NCI-H2081 treated with DMSO at 0.1 percent for 48 hours (cell line): ENCODE results near the gene ITK.
"Not testable (repeated sequence)": the region's sequence is repeated elsewhere in the genome, so short reads cannot be mapped to it uniquely, and the experiment has no call there.

Experiments
- DNase-seq: peaks from one replicate; lab custom pipeline; 2025; lab: John Stamatoyannopoulos, UW

The ITK gene

GRCh38 chr5:157168286-157168685 lies 12.4 kb upstream of the ITK start:
- DNase-seq = no peak

GRCh38 chr5:157172403-157172802 lies 8.2 kb upstream of the ITK start:
- DNase-seq = no peak

DNA sequence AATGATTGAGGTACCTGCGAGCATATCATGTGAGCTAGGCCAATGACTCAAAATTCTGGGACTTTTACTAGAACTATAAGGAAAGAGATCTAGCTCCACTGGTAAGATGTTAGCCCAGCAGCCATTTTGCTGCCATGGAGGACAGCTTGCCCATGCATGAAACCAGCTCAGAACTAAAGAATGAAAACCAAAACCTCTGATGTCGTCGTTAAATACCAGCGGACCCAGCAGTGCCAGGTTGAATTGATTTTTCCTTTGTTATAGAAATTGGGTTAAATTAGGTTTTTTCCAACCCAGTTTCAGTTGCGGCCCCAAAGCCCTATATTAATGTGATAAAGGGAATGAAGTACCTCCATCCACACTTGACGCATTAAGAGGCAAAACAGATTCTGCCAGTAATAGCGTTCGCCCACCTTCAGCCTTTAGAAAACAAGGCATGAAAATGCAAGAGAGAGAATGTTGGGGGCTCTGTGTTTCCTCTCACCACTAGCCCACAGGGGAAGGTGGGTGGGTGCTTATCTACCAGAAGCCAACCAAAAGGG lies 5.5 kb upstream of the ITK start:
- DNase-seq = no peak

DNA sequence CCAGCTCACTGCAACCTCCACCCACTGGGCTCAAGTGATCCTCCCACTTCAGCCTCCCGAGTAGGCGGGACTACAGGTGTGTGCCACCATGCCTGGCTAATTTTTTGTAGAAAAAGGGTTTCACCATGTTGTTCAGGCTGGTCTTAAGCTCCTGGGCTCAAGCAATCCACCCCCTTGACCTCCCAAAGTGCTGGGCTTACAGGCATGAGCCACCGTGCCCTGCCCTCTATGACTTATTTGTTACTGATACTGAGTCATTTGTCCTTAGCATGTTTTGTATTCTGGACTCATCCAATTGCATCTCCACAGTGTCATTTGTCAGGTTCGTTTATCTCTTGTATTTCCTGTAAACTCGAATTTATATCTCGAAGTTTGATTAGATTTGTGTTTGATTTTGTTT lies 2.7 kb upstream of the ITK start:
- DNase-seq = no peak

DNA sequence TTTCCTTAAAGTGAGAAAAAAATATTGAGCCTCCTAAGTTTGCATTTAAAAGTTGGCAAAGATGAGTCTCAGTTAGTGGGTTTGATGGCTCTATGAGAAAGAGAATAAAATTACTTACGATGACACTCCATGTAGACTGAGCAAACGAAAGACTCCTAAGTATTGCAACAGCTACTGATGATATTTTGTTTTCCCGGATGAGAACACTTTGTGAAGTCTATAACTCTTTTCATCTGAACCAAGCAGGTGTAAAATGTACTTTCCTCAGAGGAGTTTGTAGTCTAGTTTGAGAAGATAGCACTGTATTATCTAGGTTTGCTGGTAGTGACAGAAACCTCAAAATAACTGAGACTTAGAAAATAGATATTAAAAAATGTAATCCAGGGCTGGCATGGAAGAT lies 1.7 kb upstream of the ITK start:
- DNase-seq = no peak

- DNase-seq = no peak
Observed at GRCh38 chr5:157182143-157182757, 1.6 kb downstream of the ITK start.

DNA sequence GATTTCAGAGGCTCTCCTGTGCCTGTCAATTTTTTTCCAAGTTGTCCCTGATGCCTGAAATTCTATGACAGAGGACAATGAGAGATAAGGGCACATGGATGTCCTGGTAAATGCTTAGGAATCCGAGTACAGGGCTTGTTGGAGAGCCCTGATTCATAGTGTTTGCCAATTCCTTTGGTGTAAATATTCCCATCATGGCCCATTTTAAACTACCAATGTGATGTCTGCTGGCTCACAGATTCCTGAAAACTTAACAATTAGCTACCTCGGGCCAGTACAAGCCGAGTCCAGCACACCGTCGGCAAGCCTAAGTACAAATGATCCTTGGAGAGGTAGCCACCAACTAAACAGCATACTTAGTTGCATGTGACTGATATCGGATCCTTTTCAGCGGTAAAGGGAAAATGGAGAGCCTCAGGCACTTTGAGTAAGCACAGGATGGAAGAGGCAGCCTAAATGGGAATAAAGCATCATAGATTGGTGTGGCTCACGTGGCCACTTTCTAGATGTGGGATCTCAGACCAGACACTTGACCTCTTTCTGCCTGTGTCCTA lies 3.6 kb downstream of the ITK start:
- DNase-seq = no peak

DNA sequence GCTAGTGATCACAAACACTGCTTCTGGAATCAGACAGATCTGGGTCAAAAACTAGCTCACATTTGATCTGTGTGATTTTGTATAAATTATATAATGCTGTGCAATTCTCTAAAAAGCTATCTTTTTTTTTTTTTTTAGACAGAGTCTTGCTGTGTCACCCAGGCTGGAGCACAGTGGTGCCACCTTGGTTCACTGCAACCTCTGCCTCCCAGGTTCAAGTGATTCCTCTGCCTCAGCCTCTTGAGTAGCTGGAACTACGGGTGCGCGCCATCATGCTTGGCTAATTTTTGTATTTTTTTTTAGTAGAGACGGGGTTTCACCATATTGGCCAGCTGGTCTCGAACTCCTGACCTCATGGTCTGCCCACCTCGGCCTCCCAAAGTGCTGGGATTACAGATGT lies 4.5 kb downstream of the ITK start:
- not testable (repeated sequence) for DNase-seq

GRCh38 chr5:157186309-157187045 lies 5.8 kb downstream of the ITK start:
- DNase-seq = no peak

- no peak for DNase-seq
Observed at GRCh38 chr5:157187046-157187754, 6.6 kb downstream of the ITK start.

GRCh38 chr5:157188270-157188669 lies 7.6 kb downstream of the ITK start:
- DNase-seq = no peak

DNA sequence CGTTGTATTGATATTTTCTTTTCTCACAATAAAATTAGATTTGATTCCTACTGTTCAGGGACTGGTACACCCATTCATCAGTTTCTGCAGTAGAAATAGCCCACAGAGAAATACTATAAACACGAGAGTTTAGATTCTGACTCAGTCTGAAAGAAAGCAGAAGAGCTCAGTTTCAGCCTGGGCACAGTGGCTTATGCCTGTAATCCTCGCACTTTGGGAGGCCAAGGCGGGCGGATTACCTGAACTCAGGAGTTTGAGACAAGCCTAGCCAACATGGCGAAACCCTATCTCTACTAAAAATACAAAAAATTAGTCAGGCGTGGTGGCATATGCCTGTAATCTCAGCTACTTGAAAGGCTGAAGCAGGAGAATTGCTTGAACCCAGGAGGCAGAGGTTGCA lies 8.6 kb downstream of the ITK start:
- no peak for DNase-seq

DNA sequence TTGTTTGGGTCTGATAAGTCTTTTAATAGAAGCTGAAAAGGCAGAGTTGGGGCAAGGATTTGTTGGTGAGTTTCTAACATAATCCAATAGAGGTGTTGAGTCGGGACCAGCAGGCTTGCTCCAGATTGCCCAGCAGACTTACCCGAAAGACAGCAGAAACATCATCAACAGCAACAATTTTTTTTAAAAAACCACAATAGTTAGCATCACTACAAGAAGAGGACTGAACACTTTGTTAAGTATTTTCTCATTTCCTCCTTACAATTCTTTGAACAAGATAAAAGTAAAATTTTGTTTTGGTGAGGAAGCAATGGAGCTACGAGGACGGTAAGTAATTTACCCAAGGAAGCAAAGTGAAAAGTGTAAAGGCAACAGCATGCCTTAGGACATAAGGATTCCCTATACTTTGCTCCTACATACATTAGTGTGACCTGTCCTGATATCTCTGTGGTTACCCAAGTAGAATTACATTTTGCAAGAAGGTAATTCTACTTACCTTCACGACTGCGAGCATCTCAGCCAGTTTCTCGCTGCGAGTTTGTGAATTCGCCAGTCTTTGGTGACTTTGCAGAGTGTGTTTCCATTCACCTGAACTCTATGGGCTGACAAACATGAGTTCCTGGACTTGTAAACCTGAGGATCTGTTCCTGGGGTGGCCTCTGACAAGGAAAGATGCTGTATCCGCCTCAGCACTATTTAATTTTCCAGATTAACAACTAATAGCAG lies 13.2 kb downstream of the ITK start:
- no peak for DNase-seq

- no peak for DNase-seq
Observed at GRCh38 chr5:157196045-157196444, 15.4 kb downstream of the ITK start.

- DNase-seq = no peak
Observed at GRCh38 chr5:157197086-157197485, 16.4 kb downstream of the ITK start.

DNA sequence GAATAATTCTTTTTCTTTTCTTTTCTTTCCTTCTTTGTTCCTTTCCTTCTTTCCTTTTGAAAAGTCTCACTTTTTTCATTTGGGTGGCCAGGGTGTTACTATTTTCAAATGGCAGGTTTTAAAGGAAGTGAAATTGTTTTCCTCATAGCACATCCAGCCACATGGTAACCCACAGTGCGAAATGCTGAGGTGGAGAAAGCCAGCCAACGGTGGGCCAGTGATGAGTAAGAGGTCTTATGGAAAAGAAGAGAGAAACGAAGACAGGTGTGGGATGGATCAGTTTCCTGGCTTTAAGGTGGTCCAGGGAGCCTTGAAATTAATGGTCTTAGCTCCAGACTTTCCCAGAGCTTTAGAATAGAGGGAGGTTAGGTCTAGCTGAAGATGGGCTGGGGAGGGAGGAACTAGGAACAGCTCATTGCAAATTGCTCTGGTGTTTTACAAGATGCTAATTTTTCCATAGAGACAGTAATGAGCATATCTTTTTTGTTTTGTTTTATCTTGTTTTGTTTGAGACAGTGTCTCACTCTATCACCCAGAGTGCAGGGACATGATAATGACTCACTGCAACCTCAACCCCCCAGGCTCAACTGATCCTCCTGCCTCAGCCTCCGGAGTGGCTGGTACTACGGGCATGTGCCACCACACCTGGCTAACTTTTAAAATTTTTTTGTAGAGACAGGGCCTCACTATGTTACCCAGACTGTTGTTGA lies 17.8 kb downstream of the ITK start:
- DNase-seq = no peak

DNA sequence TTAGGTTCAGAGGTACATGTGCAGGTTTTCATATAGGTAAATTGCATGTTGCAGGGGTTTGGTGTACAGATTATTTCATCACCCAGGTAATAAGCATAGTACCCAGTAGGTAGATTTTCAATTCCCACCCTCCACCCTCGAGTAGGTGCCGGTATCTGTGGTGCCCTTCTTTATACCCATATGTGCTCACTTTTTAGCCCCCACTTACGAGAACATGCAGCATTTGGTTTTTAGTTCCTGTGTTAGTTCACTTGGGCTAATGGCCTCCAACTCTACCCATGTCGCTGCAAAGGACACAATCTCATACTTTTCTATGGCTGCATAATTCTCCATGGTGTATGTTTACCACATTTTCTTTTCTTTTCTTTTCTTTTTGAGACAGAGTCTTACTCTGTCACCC lies 21.2 kb downstream of the ITK start:
- no peak for DNase-seq

DNA sequence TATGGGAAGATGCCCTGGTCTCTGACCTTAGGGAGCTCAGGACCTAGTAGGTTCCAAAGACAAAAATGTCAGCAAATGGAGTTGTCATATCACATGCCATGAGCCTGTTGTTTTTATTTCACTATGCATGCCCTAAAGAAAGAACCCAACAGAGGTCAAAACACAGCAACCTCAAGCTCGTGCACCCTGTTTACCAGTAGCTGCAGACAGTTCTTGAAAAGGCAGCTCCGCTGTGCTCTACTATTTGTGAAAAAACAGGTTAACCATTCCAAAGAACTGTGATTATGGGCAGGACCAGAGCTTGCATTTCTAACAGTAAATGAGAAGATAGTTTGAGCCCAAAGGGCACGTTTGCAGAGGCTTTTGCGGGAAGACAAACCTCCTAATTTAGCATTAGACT lies 22.8 kb downstream of the ITK start:
- DNase-seq = no peak

GRCh38 chr5:157204765-157205164 lies 24.1 kb downstream of the ITK start:
- DNase-seq = no peak

DNA sequence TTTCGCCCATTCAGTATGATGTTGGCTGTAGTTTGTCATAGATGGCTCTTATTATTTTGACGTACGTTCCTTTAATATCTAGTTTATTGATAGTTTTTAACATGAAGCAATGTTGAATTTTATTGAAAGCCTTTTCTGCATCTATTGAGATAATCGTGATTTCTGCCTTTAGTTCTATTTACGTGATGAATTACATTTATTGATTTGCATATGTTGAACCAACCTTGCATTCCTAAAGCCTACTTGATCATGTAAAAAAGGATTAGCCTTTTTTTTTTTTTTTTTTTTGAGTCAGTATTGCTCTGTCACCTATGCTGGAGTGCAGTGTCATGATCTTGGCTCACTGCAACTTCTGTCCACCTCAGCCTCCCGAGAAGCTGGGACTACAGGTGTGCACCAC lies 25.1 kb downstream of the ITK start:
- no peak for DNase-seq

- not testable (repeated sequence) for DNase-seq
Observed at GRCh38 chr5:157210652-157211051, 30.0 kb downstream of the ITK start.
